ENCODE measurements around the gene RCBTB1. TPM values are rescaled to one million over a fixed set of nuclear protein-coding genes. Genes with fewer than 3 reads are reported as not detected.
"Not testable (repeated sequence)": the region's sequence is repeated elsewhere in the genome, so short reads cannot be mapped to it uniquely, and the experiment has no call there.

Gene RCBTB1
- total RNA-seq, 3 donors from 2014 or later: 11.6 to 14.0 (median 11.9) TPM

DNA sequence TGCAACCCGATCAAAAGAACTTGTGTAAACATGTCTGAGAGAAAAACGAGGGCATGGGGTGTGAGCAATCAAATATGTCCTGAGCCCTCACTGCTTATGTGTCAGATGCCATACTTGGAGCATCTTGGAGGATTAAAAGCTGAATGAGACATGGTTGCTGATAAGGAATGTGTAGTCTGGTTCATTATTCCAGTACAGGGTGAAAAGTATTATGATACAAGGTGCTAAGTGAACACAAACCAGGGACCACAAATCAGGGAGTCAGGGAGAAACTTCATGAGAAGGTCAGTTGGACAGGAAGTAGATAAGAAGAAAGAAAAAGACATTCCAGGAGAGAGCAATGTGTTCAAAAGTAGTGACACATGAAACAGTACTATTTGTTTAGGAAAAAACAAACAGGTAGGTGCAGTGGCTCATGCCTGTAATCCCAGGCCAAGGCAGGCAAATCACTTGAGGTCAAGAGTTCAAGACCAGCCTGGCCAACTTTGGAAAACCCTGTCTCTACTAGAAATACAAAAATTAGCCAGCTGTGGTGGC, 2.0 kb upstream of the RCBTB1 start:
- H3K4me1 Mint-ChIP-seq (ENCODE audit: low read depth): peaks cover 22% of the 10 kb centered on the region
- peaks cover 2% of the 10 kb centered on the region for H3K36me3 Mint-ChIP-seq (ENCODE audit: insufficient read depth)
- no peaks in the 10 kb centered on the region for H3K9me3 Mint-ChIP-seq
- H3K4me3 Mint-ChIP-seq: no peak overlapping the region
- ATAC-seq (no peak), DNase-seq (no peak)
- H3K27me3 Mint-ChIP-seq (ENCODE audit: low read depth): no peaks in the 10 kb centered on the region

DNA sequence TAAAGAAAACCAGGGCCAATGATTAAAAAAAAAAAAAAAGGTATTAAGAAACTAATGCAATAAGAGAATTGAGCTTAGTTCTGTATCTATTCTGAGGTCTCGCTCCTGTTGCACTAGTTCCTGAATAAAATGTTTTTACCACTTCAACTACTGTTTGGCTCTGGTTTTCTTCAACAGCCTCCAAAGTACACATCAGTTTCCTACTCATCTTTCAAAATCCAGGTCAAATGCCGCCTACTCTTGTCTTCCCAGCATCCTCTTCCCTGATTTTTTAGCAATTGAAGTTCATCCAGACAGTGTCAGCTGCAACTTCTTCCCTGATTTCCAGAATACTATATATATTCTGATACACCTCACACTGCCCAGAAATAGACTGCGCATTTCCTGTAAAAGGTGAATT, 1.4 kb upstream of the RCBTB1 start:
- Mint-ChIP-seq H3K36me3 (ENCODE audit: insufficient read depth) (peaks cover 4% of the 10 kb centered on the region), H3K4me3 (peak overlapping the region; percentile 89), H3K27me3 (ENCODE audit: low read depth) (no peaks in the 10 kb centered on the region)

DNA sequence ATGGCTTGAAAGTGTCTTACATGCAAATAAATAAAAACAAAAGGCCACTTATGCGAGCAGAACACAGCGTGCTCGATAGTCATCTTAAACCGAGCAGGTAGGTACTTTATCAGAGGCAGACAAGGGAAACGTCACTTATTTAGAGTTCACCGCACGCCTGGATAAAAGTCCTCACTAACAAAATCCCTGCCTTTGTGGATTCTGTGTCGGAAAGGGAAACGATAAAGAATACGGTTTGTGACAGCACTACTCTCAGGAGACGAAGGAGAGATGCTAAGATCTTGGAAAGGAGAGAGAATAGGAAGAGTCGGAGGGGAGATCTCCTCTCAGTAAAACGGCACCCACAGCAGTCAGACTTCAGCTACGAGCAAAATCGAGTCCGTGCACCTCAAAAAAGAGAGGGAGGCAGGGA, 581 bp downstream of the RCBTB1 start:
- H3K36me3 Mint-ChIP-seq (ENCODE audit: insufficient read depth): peaks cover 14% of the 10 kb centered on the region
- no peaks in the 10 kb centered on the region for H3K9me3 Mint-ChIP-seq
- DNase-seq (no peak), ATAC-seq (peak; percentile 3 to 7)
- peaks cover 33% of the 10 kb centered on the region for H3K4me1 Mint-ChIP-seq (ENCODE audit: low read depth)
- H3K4me3 Mint-ChIP-seq: peak overlapping the region; percentile 89
- no peaks in the 10 kb centered on the region for H3K27me3 Mint-ChIP-seq (ENCODE audit: low read depth)

More for the DNA sequence above, 1.4 kb upstream of the RCBTB1 start:
- DNase-seq (no peak), ATAC-seq (no peak)
- H3K9me3 Mint-ChIP-seq: no peaks in the 10 kb centered on the region
- peaks cover 22% of the 10 kb centered on the region for H3K4me1 Mint-ChIP-seq (ENCODE audit: low read depth)

DNA sequence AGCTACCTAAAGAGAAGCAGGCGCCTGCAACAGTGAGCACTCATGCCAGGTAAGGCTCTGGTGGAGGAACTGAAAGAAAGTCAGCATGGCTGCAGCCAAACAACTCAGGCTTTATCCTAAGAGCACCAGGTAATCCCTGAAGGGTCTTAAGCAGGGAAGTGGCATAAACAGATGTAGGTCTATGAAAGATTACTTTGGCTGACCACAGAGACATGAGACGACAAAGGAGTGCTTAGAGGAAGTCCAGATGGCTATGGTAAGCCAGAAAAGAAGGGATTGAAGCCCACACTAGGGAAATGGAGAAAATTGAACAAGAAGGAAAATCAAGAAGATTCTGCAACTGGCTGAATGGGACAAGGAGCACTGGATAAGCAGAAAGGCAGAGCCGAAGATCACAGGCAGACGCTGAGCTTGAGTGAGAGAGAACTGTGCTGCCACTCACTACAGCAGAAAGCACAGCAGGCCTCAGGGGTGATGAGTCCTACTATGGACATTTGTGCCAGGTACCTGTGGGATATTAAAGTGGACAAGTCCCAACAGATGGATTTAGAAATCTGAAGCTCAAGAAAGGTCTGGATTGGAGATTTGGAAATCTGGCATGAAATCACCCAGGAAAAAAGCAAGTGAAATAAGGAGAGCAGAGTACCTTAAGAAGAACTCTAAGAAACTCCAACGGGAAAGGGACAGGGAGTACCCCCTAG, 4.2 kb downstream of the RCBTB1 start:
- H3K36me3 Mint-ChIP-seq (ENCODE audit: insufficient read depth): peaks cover 19% of the 10 kb centered on the region
- no peaks in the 10 kb centered on the region for H3K27me3 Mint-ChIP-seq (ENCODE audit: low read depth)
- H3K4me3 Mint-ChIP-seq: no peak overlapping the region
- H3K4me1 Mint-ChIP-seq (ENCODE audit: low read depth): peaks cover 30% of the 10 kb centered on the region
- DNase-seq: no peak
- no peak for ATAC-seq
- no peaks in the 10 kb centered on the region for H3K9me3 Mint-ChIP-seq

DNA sequence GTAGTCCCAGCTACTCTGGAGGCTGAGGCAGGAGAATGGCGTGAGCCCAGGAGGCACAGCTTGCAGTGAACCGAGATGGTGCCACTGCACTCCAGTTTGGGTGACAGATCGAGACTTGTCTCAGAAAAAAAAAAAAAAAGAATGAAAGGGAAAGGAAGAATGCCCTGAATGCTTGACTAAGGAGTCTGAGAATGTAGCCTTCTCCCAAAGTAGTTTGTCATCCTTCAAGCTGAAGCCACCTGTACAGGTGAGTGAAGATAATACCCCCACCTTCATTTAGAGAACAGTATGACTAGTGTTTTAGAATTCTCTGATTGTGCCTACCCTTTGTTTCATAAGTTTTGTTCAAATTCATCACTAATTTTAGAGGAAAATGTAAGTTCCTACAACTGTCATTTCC, 5.9 kb downstream of the RCBTB1 start:
- Mint-ChIP-seq H3K27me3 (ENCODE audit: low read depth) (no peaks in the 10 kb centered on the region), H3K4me1 (ENCODE audit: low read depth) (peaks cover 28% of the 10 kb centered on the region), H3K36me3 (ENCODE audit: insufficient read depth) (peaks cover 23% of the 10 kb centered on the region), H3K4me3 (no peak overlapping the region), H3K9me3 (no peaks in the 10 kb centered on the region)
- no peak for DNase-seq
- ATAC-seq: no peak

DNA sequence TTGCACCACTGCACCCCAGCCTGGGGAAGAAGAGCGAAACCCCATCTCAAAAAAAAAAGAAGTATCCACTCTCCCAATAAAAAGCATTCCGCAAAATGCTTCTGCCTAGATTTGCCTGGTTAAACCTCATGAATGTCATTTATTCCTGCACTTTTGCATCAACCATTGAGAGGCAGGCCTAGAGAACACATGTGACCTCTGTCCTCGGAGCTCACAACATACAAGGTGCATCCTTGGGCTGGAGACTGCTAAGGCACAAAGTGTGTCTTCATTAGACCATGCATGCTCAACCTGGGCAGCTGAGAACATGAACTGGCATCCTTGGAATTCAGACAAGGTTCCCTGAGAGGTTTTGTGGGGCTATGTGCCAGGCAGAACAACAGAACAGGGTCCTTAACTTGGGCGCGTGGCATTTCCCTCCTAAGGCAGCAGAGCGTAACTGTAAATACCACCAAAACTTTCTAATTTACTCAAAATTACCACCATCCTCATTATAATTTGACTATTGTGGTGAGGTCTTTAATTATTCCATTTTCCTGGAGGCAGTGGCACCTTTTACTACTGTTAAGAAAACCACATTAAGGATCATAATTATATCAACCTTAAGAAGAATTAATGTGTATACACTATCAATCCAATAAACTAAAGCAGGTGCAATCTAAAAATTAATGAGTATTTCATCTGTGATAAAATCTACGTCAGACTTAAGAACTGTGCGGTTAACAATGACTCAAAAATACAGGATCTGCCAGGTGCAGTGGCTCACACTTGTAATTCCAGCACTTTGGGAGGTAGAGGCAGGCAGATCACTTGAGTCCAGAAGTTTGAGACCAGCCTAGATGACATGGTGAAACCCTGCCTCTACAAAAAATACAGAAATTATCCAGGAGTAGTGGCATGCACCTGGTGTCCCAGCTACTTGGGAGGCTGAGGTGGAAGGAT, 13.8 kb downstream of the RCBTB1 start:
- DNase-seq: no peak
- peaks cover 29% of the 10 kb centered on the region for H3K4me1 Mint-ChIP-seq (ENCODE audit: low read depth)

DNA sequence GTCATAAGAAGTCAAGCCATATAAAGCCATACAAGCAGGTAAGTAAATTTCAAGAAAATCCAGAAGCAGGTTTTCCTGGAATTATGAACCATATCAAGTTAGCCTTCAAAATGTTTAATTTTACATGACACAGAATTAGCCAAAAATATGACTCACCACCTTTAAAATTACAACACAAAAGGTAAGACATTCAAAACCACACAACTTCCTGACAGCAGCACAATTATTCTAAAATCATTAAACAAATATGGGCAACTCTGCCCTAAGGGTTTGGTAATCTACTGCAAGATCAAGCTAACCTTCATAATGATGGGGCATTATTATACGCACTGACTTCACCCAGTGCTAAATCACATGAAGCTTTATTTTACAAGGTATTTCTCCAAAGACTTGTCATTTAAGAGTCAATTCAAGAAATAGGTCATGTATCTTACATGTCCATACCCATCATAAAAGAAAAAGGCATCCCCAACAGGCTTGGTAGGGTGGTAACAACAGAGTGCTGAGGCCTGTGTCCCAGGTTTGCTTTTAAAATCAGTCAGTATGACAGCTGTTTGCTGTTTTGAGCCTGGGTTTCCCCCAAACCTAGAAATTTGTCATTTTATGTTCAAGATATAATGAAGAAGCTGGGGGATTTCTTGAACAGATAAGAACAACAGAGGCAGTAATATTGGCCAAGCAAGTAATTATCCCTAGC, 15.2 kb downstream of the RCBTB1 start:
- Mint-ChIP-seq H3K4me3 (no peak overlapping the region), H3K36me3 (ENCODE audit: insufficient read depth) (peaks cover 18% of the 10 kb centered on the region)
- DNase-seq: no peak

More for the DNA sequence above, 13.8 kb downstream of the RCBTB1 start:
- no peak overlapping the region for H3K4me3 Mint-ChIP-seq
- ATAC-seq: no peak
- H3K36me3 Mint-ChIP-seq (ENCODE audit: insufficient read depth): peaks cover 14% of the 10 kb centered on the region
- no peaks in the 10 kb centered on the region for H3K27me3 Mint-ChIP-seq (ENCODE audit: low read depth)
- no peaks in the 10 kb centered on the region for H3K9me3 Mint-ChIP-seq

DNA sequence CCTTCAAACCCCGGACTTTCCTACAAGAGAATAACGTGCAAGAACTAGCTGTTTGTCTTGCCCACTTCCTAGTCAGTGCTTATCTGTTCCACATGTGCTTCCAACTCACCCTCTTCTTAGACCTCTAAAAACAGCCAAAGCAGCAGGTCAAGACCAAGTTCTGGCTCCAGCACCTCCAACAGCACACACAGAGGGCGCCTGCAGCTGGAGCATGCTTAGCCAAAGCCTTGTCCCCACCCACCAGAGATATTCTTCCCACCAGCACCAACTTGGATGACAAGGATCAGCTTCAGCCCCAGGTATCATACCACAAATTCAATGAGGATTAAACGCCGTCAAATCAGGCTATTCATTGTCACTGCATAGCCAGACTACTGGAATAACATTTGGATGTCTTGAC, 17.9 kb downstream of the RCBTB1 start:
- H3K4me1 Mint-ChIP-seq (ENCODE audit: low read depth): peaks cover 26% of the 10 kb centered on the region
- ATAC-seq (no peak), DNase-seq (no peak)
- H3K9me3 Mint-ChIP-seq: no peaks in the 10 kb centered on the region
- H3K36me3 Mint-ChIP-seq (ENCODE audit: insufficient read depth): peaks cover 21% of the 10 kb centered on the region
- H3K27me3 Mint-ChIP-seq (ENCODE audit: low read depth): no peaks in the 10 kb centered on the region
- no peak overlapping the region for H3K4me3 Mint-ChIP-seq

More for the DNA sequence above, 15.2 kb downstream of the RCBTB1 start:
- Mint-ChIP-seq H3K4me1 (ENCODE audit: low read depth) (peaks cover 29% of the 10 kb centered on the region), H3K27me3 (ENCODE audit: low read depth) (no peaks in the 10 kb centered on the region), H3K9me3 (no peaks in the 10 kb centered on the region)
- peak; percentile 82 to 86 for ATAC-seq

DNA sequence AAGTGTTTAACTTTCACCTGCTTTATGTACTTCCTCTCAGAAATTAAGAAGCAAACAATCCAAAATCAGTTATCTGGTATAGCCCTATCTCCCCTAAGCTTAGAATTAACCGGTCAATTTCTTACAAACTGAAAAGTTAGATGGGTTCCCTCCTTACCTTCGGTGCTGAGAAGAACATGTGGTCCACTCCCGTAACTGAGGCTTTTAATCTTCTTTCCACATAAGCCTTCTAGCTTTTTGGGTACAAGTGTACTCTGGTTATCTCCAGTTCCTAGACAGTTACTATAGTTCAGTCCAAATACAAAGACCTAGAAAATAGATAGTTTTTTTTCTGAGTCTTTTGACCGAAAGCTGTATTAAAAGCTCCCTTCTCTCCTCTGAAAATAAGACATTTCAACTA, 18.9 kb downstream of the RCBTB1 start:
- Mint-ChIP-seq H3K9me3 (no peaks in the 10 kb centered on the region), H3K36me3 (ENCODE audit: insufficient read depth) (peaks cover 24% of the 10 kb centered on the region), H3K27me3 (ENCODE audit: low read depth) (no peaks in the 10 kb centered on the region), H3K4me1 (ENCODE audit: low read depth) (peaks cover 22% of the 10 kb centered on the region), H3K4me3 (no peak overlapping the region)
- ATAC-seq: no peak
- DNase-seq: no peak

DNA sequence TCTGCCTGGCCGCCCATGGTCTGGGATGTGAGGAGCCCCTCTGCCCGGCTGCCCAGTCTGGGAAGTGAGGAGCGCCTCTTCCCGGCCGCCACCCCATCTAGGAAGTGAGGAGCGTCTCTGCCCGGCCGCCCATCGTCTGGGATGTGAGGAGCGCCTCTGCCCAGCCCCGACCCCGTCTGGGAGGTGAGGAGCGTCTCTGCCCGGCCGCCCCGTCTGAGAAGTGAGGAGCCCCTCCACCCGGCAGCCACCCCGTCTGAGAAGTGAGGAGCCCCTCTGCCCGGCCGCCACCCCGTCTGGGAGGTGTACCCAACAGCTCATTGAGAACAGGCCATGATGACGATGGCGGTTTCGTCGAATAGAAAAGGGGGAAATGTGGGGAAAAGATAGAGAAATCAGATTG, 19.9 kb downstream of the RCBTB1 start:
- H3K36me3 Mint-ChIP-seq (ENCODE audit: insufficient read depth): peaks cover 29% of the 10 kb centered on the region
- H3K4me3 Mint-ChIP-seq; DNase-seq; H3K27me3 Mint-ChIP-seq (ENCODE audit: low read depth); H3K9me3 Mint-ChIP-seq; ATAC-seq: not testable (repeated sequence)
- H3K4me1 Mint-ChIP-seq (ENCODE audit: low read depth): peaks cover 12% of the 10 kb centered on the region

DNA sequence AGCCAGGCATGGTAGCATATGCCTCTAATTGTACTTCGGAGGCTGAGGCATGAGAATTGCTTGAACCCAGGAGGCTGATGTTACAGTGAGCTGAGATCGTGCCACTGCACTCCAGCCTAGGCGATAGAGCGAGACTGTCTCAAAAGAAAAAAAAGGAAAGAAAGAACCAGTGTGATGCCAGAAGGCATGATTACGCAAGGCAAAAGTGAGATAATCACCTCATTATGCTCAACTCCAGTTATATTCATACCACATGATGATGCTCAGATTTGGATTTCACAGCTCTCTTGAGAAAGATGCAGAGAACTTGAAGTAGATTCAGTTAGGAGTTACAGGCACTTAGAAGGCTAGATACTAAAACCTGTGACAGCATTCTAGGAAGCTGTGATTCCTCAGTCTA, 21.8 kb downstream of the RCBTB1 start:
- Mint-ChIP-seq H3K4me3 (no peak overlapping the region), H3K36me3 (ENCODE audit: insufficient read depth) (peaks cover 40% of the 10 kb centered on the region), H3K27me3 (ENCODE audit: low read depth) (no peaks in the 10 kb centered on the region), H3K4me1 (ENCODE audit: low read depth) (peaks cover 2% of the 10 kb centered on the region), H3K9me3 (no peaks in the 10 kb centered on the region)
- ATAC-seq (no peak), DNase-seq (no peak)

DNA sequence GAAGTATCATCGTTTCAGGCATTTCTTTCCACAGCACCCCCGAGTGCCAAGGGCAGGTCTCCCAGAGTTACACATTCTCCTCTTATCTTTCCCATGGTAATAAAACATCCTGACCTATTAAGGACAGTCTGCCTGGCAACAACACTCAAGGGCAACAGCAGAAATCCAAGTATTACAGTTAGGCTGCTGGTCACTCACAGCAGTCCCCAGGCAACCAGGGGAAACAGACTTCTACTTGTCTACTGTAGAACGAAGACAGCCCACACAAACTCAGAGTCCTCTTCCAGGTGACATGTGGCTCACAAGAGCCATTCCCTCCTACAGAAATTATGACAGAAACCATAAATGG, 24.3 kb downstream of the RCBTB1 start:
- ATAC-seq (no peak), DNase-seq (no peak)
- Mint-ChIP-seq H3K27me3 (ENCODE audit: low read depth) (no peaks in the 10 kb centered on the region), H3K4me1 (ENCODE audit: low read depth) (no peaks in the 10 kb centered on the region), H3K36me3 (ENCODE audit: insufficient read depth) (peaks cover 31% of the 10 kb centered on the region), H3K9me3 (no peaks in the 10 kb centered on the region), H3K4me3 (no peak overlapping the region)

DNA sequence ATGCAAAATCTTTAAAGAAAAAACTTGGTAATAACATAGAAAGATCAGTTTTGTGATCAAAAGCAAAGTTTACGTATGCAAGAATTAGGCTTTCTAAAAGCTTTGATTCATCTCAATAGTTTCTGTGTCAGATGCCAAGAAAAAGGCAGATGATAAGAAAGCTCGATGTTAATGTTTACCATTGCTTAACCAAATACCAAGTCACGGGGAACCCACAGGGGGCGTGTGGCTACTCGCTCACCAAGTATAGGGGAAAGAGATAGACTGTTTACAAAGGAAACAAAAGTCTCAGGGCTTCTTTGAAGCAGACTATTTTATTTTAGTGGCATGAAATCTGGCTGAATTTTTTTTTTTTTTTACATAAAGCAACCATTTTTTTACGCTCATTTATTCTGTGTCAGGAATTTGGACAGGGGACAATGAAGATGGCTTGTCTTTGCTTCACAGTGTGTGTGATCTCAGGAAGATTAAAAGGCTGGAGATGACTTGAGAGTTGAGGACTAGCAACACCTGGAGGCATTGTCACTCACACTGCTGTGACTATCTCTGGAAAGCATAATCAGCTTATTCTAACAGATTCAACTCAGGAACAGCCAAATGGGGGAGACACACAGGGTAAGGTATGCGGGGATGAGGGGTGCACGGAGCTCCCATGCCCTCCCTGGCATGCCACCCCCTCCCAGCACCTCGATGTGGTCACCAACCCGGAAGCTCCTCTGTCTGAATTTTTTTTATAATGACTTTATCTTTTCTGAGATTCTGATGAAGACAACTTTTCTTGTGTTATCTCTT, 24.9 kb downstream of the RCBTB1 start:
- H3K4me3 Mint-ChIP-seq: no peak overlapping the region
- no peaks in the 10 kb centered on the region for H3K27me3 Mint-ChIP-seq (ENCODE audit: low read depth)
- DNase-seq: no peak
- H3K9me3 Mint-ChIP-seq: no peaks in the 10 kb centered on the region
- no peak for ATAC-seq
- peaks cover 31% of the 10 kb centered on the region for H3K36me3 Mint-ChIP-seq (ENCODE audit: insufficient read depth)
- no peaks in the 10 kb centered on the region for H3K4me1 Mint-ChIP-seq (ENCODE audit: low read depth)
